Stimulated activated memory B cell treated with anti-CD40 and anti-IgM and Interleukin-4, amounts not matched to agents 10 μg/mL and 1 μg/mL and 100 μg/mL, for 72 hours (primary cell): ENCODE measurements around the gene RAB15.
A peak's percentile ranks its signal among the peaks of the same experiment; 100 is the strongest.
"Not testable (repeated sequence)": the region's sequence is repeated elsewhere in the genome, so short reads cannot be mapped to it uniquely, and the experiment has no call there.

Experiments
- ATAC-seq: fragments of 150-1000 bp; cut with Tn5 transposase; 2 replicates; pipeline ENCODE4 v1.10.0; 2021
- H3K27ac Mint-ChIP-seq: one replicate; pipeline ENCODE4 v1.8.0; 2022; ENCODE audit warnings: mild to moderate bottlenecking, mixed read lengths
- H3K27me3 Mint-ChIP-seq: one replicate; pipeline ENCODE4 v1.8.0; 2022; ENCODE audit warnings: mixed read lengths
- H3K36me3 Mint-ChIP-seq: one replicate; pipeline ENCODE4 v1.8.0; 2022; ENCODE audit warnings: mixed read lengths
- H3K4me1 Mint-ChIP-seq: one replicate; pipeline ENCODE4 v1.8.0; 2022; ENCODE audit warnings: mixed read lengths
- H3K4me3 Mint-ChIP-seq: one replicate; pipeline ENCODE4 v1.8.0; 2022; ENCODE audit warnings: mild to moderate bottlenecking, moderate library complexity, mixed read lengths
- H3K9me3 Mint-ChIP-seq: one replicate; pipeline ENCODE4 v1.8.0; 2022; ENCODE audit warnings: mixed read lengths

The RAB15 gene

GRCh38 chr14:64920465-64920864 is 51.7 kb downstream of the RAB15 start:
- ATAC-seq, result no peak
- H3K27ac Mint-ChIP-seq, result no peak overlapping the region
- H3K27me3 Mint-ChIP-seq, result no peaks in the 10 kb centered on the region

GRCh38 chr14:64919618-64920017 is 52.5 kb downstream of the RAB15 start:
- H3K4me1 Mint-ChIP-seq, result peaks cover 61% of the 10 kb centered on the region
- no peaks in the 10 kb centered on the region for H3K9me3 Mint-ChIP-seq
- H3K36me3 Mint-ChIP-seq, result peaks cover 18% of the 10 kb centered on the region
- H3K27me3 Mint-ChIP-seq, result no peaks in the 10 kb centered on the region
- H3K27ac Mint-ChIP-seq, result no peak overlapping the region
- H3K4me3 Mint-ChIP-seq, result no peak overlapping the region
- no peak for ATAC-seq

More at GRCh38 chr14:64920465-64920864, 51.7 kb downstream of the RAB15 start:
- Mint-ChIP-seq H3K36me3 (peaks cover 20% of the 10 kb centered on the region), H3K9me3 (no peaks in the 10 kb centered on the region), H3K4me3 (no peak overlapping the region), H3K4me1 (peaks cover 56% of the 10 kb centered on the region)

DNA sequence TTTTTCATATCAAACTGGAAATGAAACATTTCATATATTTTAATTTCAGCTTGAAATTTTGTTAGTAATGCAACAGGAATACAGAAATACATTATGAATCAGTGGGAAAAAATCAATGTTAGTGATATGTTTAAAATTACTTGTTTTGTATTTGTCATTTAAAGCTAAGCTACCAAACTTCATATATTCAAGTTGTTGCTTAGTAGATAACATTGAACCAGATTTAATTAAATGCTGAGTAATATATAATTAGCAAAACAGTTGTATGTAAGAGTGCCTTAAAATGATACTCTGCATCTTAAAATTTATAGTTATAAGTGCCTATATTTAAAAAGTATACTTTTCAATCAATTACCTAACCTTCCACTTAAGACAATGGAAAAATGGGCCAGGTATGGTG is 52.9 kb downstream of the RAB15 start:
- Mint-ChIP-seq H3K27ac (no peak overlapping the region), H3K36me3 (peaks cover 14% of the 10 kb centered on the region), H3K4me1 (peaks cover 60% of the 10 kb centered on the region), H3K27me3 (no peaks in the 10 kb centered on the region), H3K4me3 (no peak overlapping the region), H3K9me3 (no peaks in the 10 kb centered on the region)
- ATAC-seq, result no peak

DNA sequence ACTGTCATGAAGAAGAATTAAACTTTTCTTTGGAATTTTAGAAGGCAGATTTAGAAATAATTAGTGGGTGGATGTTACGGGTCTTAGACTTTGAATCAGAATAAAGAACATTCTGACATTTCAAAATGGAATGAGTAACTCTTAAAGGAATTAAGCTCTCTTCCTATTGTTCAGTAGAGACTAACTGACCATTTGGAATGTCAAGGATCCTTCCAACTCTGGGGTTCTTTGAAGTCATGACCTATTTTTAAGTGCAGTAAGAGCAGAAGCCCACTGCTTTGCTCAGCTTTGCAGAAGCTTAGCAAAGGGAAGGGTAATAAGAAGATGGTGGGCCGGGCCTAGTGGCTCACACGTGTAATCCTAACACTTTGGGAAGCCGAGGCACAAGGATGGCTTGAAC is 53.9 kb downstream of the RAB15 start:
- no peak overlapping the region for H3K4me3 Mint-ChIP-seq
- H3K36me3 Mint-ChIP-seq, result peaks cover 13% of the 10 kb centered on the region
- H3K4me1 Mint-ChIP-seq, result peaks cover 64% of the 10 kb centered on the region
- no peaks in the 10 kb centered on the region for H3K9me3 Mint-ChIP-seq
- no peaks in the 10 kb centered on the region for H3K27me3 Mint-ChIP-seq
- ATAC-seq, result no peak
- H3K27ac Mint-ChIP-seq, result no peak overlapping the region

DNA sequence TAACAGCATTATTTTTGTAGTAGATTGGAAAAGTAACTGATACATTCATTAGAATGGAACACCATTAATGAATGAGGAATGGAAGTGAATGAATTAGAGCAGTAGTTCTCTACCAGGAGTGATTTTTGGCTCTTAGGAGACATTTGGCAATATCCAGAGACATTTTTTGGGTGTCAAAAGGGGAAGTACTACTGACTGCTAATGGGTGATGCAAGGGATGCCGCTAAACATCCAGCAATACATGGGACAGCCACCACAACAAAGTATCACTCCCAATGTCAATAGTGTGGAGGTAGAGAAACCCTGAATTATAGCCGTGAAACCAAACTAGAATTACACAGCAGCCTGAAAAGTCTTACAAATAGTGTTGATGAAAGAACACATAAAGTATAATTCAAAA is 56.3 kb downstream of the RAB15 start:
- Mint-ChIP-seq H3K4me3 (peak overlapping the region; percentile 94), H3K36me3 (peaks cover 6% of the 10 kb centered on the region), H3K9me3 (no peaks in the 10 kb centered on the region), H3K27ac (no peak overlapping the region), H3K4me1 (peaks cover 56% of the 10 kb centered on the region), H3K27me3 (no peaks in the 10 kb centered on the region)
- no peak for ATAC-seq

DNA sequence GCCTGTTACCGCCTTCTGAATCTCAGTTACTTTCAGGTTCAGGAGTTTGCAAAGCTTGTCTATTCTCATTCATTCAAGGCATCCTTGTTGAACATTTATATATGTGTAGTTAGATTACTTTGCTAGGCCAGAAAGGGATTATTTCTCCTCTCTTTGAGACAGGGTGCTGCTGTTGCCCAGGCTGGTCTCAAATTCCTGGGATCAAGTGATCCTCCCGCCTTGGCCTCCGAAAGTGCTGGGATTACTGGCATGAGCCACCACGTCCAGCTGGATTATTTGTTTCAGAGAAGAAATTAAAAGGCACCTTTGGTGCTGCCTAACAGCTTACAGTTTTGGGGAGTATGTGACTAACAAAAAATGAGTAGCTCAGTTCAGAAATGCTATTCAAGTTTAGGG is 57.1 kb downstream of the RAB15 start:
- no peak for ATAC-seq

GRCh38 chr14:64914237-64915028 is 57.7 kb downstream of the RAB15 start, which contains the start of gene CHURC1:
Gene CHURC1, plus strand, starts transcription at chr14:64914455. Its CDS starts 41 bp downstream, at chr14:64914496.
- H3K27ac Mint-ChIP-seq, result peak within 1 kb of the TSS; percentile 98
- peaks cover 45% of the 10 kb centered on the region for H3K4me1 Mint-ChIP-seq
- H3K27me3 Mint-ChIP-seq, result no peaks in the 10 kb centered on the region
- peaks cover 6% of the 10 kb centered on the region for H3K36me3 Mint-ChIP-seq
- H3K4me3 Mint-ChIP-seq, result peak within 1 kb of the TSS; percentile 94
- peak; percentile 100 for ATAC-seq
- H3K9me3 Mint-ChIP-seq, result no peaks in the 10 kb centered on the region

More for the DNA sequence above, 57.1 kb downstream of the RAB15 start:
- Mint-ChIP-seq H3K4me3 (peak overlapping the region; percentile 94), H3K4me1 (peaks cover 50% of the 10 kb centered on the region), H3K36me3 (peaks cover 6% of the 10 kb centered on the region), H3K9me3 (no peaks in the 10 kb centered on the region), H3K27ac (peak overlapping the region; percentile 98), H3K27me3 (no peaks in the 10 kb centered on the region)

DNA sequence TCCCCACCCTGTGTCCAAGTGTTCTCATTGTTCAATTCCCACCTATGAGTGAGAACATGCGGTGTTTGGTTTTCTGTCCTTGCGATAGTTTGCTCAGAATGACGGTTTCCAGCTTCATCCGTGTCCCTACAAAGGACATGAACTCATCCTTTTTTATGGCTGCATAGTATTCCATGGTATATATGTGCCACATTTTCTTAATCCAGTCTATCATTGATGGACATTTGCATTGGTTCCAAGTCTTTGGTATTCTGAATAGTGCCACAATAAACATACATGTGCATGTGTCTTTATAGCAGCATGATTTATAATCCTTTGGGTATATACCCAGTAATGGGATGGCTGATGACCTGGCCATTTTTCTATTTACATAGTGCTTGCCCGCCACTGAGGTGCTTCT is 58.7 kb downstream of the RAB15 start:
- H3K27ac Mint-ChIP-seq, result peak overlapping the region; percentile 98
- not testable (repeated sequence) for H3K27me3 Mint-ChIP-seq, H3K9me3 Mint-ChIP-seq, ATAC-seq, H3K36me3 Mint-ChIP-seq, H3K4me3 Mint-ChIP-seq
- peaks cover 40% of the 10 kb centered on the region for H3K4me1 Mint-ChIP-seq

GRCh38 chr14:64912261-64912660 is 59.9 kb downstream of the RAB15 start:
- Mint-ChIP-seq H3K9me3 (no peaks in the 10 kb centered on the region), H3K4me1 (peaks cover 28% of the 10 kb centered on the region), H3K27me3 (peaks cover 6% of the 10 kb centered on the region), H3K4me3 (no peak overlapping the region), H3K27ac (no peak overlapping the region), H3K36me3 (no peaks in the 10 kb centered on the region)
- no peak for ATAC-seq

DNA sequence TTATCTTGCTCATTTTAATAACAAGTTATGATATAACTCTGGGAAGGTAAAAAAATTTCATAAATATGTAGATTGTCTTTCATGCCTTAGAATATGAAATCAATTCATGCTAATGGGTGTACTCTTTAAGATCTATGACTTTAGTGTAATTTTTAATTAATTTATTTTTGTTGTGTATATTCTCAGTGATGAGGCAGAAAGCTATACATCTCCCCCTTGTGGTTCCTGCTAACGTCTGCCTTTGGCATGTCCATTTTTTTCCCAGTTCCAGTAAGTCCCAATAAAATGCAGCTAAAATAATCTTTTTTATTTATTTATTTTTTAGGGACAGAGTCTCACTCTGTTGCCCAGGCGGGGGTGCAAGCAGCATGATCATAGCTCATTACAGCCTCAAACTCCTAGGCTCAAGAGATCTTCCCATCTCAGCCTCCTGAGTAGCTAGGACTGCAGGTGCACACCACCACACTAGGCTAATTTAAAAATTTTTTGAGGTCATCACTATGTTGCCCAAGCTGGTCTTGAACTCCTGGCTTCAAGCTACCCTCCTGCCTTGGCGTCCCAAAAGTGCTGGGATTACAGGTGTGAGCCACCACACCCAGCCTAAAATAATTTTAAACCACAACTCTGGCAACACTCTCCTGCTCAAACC is 61.2 kb downstream of the RAB15 start:
- ATAC-seq, result no peak
- no peaks in the 10 kb centered on the region for H3K9me3 Mint-ChIP-seq
- peaks cover 19% of the 10 kb centered on the region for H3K4me1 Mint-ChIP-seq
- no peak overlapping the region for H3K4me3 Mint-ChIP-seq
- no peaks in the 10 kb centered on the region for H3K36me3 Mint-ChIP-seq
- peaks cover 19% of the 10 kb centered on the region for H3K27me3 Mint-ChIP-seq
- H3K27ac Mint-ChIP-seq, result no peak overlapping the region

DNA sequence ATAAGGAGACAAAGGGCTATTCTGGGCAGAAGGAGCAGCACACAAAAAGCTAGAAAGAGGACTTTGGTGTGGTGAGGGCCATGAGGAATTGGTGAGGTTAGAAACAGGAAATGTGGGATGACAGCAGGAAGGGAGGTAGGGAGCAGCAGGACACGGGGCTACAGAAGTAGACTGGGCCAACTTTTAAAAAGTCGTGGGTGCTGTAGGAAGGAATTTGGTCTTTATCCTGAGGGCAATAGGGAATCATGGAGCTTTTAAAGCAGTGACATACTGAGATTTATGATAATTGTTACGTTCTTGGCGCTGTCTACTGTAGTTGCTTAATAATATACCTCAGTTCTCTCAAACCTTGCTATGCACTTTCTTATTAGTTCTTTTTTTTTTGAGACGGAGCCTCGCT is 66.1 kb downstream of the RAB15 start:
- no peaks in the 10 kb centered on the region for H3K36me3 Mint-ChIP-seq
- peaks cover 34% of the 10 kb centered on the region for H3K27me3 Mint-ChIP-seq
- ATAC-seq, result no peak
- H3K9me3 Mint-ChIP-seq, result no peaks in the 10 kb centered on the region
- H3K4me1 Mint-ChIP-seq, result no peaks in the 10 kb centered on the region
- no peak overlapping the region for H3K27ac Mint-ChIP-seq
- H3K4me3 Mint-ChIP-seq, result no peak overlapping the region

DNA sequence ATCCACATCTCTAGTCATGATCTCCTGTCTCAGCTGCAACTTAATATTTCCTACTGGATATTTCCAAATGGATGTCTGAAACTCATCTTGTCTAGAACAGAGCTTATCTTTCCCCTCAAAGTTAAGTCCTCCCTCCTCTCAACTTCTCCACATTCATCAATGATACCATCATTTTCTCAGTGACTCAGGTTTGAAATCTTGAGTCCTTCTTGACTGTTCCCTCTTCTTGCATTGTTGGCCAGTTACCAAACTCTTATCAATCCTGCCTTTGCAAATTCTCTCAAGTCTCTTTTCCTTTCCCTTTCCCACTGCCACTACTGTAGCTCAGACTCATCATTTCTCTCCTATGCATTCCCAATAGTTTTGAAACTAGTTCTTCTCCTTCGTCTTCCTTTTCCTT is 72.2 kb downstream of the RAB15 start:
- ATAC-seq, result no peak
- Mint-ChIP-seq H3K9me3 (no peaks in the 10 kb centered on the region), H3K27me3 (peaks cover 17% of the 10 kb centered on the region), H3K4me3 (no peak overlapping the region), H3K36me3 (no peaks in the 10 kb centered on the region), H3K4me1 (no peaks in the 10 kb centered on the region), H3K27ac (no peak overlapping the region)
